ENCODE data around the gene AADAC.

DNA sequence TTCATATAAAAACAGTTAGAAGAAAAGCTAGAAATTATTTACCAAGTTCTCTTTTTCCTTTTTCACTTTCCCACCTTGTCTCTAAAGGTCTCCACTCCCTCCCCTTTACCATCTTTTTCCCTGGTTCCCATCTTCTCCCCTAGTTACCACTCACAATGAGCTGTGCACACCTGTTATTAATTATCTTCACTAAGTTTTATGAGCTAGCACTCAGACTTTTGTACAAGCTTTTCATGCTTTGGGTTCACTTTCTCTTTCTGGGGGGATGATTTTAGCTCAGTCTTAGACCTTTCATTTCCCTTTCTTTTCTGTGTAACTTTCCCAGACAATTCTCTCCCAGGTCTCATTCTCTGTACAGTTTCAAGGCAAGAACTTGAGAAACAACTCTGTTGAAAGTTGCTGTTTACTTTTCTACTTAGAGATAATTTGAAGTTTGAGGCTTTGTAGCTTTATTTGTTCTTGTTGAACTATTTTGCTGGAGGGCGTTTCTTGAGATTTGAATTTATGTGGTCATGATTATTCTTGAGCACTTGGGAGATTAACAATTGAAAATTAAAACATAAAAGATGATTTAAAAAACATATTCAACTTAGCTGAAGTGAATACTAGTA is 24.0 kb upstream of the AADAC start:
- no peak for TF ChIP-seq CTCF (IDR thresholded peaks at IDR 0.05)
- TF ChIP-seq POLR2A (IDR thresholded peaks at IDR 0.05): no peak

Measured in heart left ventricle (tissue), 13 donors.